Stomach (tissue), 4 donors: ENCODE data around the gene ENAH.

Experiments used
- POLR2AphosphoS5 ChIP-seq, 3 donors: sonication (generic); formaldehyde crosslinking; IDR thresholded peaks; one replicate each; pipeline ENCODE4 v1.6.1; 2016; ENCODE audit warnings: antibody characterized with exemption in 3 of 3
- TF ChIP-seq, protein P1 (sequence below), 7 experiments: fragments of 450-650 bp in 4 of 7; fragments of 200-600 bp in 3 of 7; sonication (generic) in 3 of 7; IDR thresholded peaks; one replicate each; pipeline ENCODE4 v1.5.1; 2016 to 2019; ENCODE audit warnings: antibody characterized with exemption in 7 of 7, control low read depth in 2 of 7, mild to moderate bottlenecking in 1 of 7

GRCh38 chr1:225670356-225670755 lies 17.4 kb upstream of the ENAH start:
- no peak for TF ChIP-seq POLR2AphosphoS5 (IDR thresholded peaks at IDR 0.05)
- TF ChIP-seq, protein P1, sequence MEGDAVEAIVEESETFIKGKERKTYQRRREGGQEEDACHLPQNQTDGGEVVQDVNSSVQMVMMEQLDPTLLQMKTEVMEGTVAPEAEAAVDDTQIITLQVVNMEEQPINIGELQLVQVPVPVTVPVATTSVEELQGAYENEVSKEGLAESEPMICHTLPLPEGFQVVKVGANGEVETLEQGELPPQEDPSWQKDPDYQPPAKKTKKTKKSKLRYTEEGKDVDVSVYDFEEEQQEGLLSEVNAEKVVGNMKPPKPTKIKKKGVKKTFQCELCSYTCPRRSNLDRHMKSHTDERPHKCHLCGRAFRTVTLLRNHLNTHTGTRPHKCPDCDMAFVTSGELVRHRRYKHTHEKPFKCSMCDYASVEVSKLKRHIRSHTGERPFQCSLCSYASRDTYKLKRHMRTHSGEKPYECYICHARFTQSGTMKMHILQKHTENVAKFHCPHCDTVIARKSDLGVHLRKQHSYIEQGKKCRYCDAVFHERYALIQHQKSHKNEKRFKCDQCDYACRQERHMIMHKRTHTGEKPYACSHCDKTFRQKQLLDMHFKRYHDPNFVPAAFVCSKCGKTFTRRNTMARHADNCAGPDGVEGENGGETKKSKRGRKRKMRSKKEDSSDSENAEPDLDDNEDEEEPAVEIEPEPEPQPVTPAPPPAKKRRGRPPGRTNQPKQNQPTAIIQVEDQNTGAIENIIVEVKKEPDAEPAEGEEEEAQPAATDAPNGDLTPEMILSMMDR (IDR thresholded peaks at IDR 0.05) = no peak
